Esophagus (tissue), 2 donors: ENCODE data around the gene ANP32B. TPM values are rescaled to one million over a fixed set of nuclear protein-coding genes. Genes with fewer than 3 reads are reported as not detected.

Source experiments
- H3K27ac ChIP-seq, 2 donors: one replicate each; pipeline ENCODE4 v1.5.1; 2013; ENCODE audit warnings: low read depth in 2 of 2, mild to moderate bottlenecking in 2 of 2, inconsistent platforms in 1 of 2, low read length in 1 of 2, moderate library complexity in 1 of 2
- H3K27me3 ChIP-seq, 2 donors: one replicate each; pipeline ENCODE4 v1.6.1; 2013; ENCODE audit warnings: low read length in 2 of 2, control low read depth in 1 of 2, mild to moderate bottlenecking in 1 of 2; ENCODE audit not compliant: insufficient read depth in 2 of 2, control insufficient read depth in 1 of 2
- H3K36me3 ChIP-seq, 2 donors: one replicate each; pipeline ENCODE4 v1.6.1; 2013; ENCODE audit warnings: low read length in 1 of 2; ENCODE audit not compliant: control insufficient read depth in 2 of 2, insufficient read depth in 2 of 2
- H3K4me1 ChIP-seq, 2 donors: one replicate each; pipeline ENCODE4 v1.6.1; 2013; ENCODE audit warnings: low read length in 1 of 2; ENCODE audit not compliant: control insufficient read depth in 2 of 2, insufficient read depth in 2 of 2
- H3K4me3 ChIP-seq, 2 donors: one replicate each; pipeline ENCODE4 v1.5.1; 2013; ENCODE audit warnings: low read length in 2 of 2, mild to moderate bottlenecking in 2 of 2, low read depth in 1 of 2, moderate library complexity in 1 of 2
- H3K9me3 ChIP-seq, 2 donors: one replicate each; pipeline ENCODE4 v1.6.1; 2013; ENCODE audit warnings: mild to moderate bottlenecking in 2 of 2, low read depth in 1 of 2, low read length in 1 of 2, moderate library complexity in 1 of 2; ENCODE audit not compliant: control insufficient read depth in 2 of 2, insufficient read depth in 1 of 2
- WGBS, 2 donors: extraction: QIAGEN DNeasy Blood & Tissue Kit; methylation state at CpG; one replicate each; pipeline ENCODE4 v1.1.7; 2013; 5-methylcytosine and 5-hydroxymethylcytosine counted together
- polyA plus RNA-seq, 2 donors: library from polyadenylated mRNA; stranded (reverse); fragments of 200-250 nt; gene quantifications; one replicate each; pipeline ENCODE4 v1.2.3, GENCODE V29; 2013
- donor health status: healthy with polysubstance abuse.
- donor health status: Bipolar disorder and iron deficiency.

ANP32B gene
- polyA plus RNA-seq, 2 donors, result 74.5 to 116 TPM

DNA sequence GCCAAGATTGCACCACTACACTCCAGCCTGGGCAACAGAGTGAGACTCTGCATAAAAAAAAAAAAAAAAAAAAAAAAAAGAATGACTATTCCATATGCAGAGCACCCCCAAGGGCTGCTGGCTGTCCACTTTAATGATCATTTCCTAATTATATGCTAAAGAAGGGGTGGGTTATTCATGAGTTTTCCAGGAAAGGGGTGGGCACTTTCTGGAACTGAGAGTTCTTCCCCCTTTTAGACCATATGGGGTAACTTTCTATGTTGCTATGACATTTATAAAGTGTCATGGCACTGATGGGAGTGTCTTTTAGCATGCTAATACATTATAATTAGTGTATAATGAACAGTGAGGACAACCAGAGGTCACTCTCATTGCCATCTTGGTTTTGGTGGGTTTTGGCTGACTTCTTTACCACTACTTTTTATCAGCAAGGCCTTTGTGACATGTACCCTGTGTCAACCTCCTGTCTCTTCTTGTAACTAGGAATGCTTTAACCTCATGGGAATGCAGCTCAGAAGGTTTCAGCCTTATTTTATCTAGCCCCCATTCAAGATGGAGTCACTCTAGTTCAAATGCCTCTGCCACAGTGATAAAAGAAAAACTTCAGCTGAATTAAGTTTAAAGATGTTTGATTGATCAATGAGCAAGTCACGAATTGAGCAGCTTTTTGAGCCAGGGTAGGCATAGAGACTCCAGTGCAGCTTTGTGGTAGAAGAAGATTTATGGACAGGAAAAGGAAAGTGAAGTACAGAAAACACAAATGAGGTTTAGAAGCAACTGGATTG, 66.3 kb downstream of the ANP32B start:
- Histone ChIP-seq H3K27me3 (no peaks in the 10 kb centered on the region), H3K9me3 (no peaks in the 10 kb centered on the region), H3K27ac (no peak overlapping the region), H3K4me1 (no peaks in the 10 kb centered on the region), H3K36me3 (no peaks in the 10 kb centered on the region), H3K4me3 (no peak overlapping the region)
- WGBS, 2 donors, result 67 to 76% methylated on average over 1 of the region's 1 CpG

- Histone ChIP-seq H3K9me3 (no peaks in the 10 kb centered on the region), H3K27me3 (no peaks in the 10 kb centered on the region), H3K4me1 (no peaks in the 10 kb centered on the region), H3K36me3 (no peaks in the 10 kb centered on the region), H3K27ac (no peak overlapping the region), H3K4me3 (no peak overlapping the region)
- WGBS, 2 donors, result 96% methylated on average over 4 of the region's 4 CpGs
Measured at GRCh38 chr9:98050351-98050750, 67.2 kb downstream of the ANP32B start.

DNA sequence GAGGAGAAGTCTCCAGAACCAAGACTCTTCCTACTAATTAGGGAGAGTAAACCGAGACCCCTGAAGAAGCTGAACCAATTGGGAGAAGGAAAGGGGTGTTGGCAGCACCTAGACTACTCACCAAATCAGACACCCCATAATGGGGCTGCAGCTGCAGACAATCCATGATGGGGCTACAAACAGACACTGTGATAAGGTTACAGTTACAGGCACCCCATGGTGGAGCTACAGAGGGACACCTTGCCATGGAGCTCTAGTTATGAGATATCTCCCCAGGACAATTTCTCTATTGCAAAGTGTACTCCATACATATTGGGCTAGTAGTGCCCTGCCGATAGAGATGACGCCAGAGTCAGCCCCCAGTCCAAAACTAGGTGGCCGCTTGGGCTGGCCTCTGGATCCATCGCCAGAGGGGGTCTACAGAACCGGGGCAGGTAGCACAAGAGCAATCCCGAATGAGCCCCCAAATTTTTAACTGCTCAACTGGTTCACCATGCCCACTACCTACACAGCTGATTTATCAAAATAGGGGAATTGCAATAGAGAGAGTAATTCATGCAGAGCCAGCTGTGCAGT, 71.3 kb downstream of the ANP32B start:
- Histone ChIP-seq H3K9me3 (no peaks in the 10 kb centered on the region), H3K27ac (no peak overlapping the region), H3K4me1 (peaks cover 0 to 3% of the 10 kb centered on the region in 2 donors), H3K36me3 (no peaks in the 10 kb centered on the region), H3K27me3 (no peaks in the 10 kb centered on the region), H3K4me3 (no peak overlapping the region)
- WGBS, 2 donors, result 95 to 98% methylated on average over 7 of the region's 7 CpGs

DNA sequence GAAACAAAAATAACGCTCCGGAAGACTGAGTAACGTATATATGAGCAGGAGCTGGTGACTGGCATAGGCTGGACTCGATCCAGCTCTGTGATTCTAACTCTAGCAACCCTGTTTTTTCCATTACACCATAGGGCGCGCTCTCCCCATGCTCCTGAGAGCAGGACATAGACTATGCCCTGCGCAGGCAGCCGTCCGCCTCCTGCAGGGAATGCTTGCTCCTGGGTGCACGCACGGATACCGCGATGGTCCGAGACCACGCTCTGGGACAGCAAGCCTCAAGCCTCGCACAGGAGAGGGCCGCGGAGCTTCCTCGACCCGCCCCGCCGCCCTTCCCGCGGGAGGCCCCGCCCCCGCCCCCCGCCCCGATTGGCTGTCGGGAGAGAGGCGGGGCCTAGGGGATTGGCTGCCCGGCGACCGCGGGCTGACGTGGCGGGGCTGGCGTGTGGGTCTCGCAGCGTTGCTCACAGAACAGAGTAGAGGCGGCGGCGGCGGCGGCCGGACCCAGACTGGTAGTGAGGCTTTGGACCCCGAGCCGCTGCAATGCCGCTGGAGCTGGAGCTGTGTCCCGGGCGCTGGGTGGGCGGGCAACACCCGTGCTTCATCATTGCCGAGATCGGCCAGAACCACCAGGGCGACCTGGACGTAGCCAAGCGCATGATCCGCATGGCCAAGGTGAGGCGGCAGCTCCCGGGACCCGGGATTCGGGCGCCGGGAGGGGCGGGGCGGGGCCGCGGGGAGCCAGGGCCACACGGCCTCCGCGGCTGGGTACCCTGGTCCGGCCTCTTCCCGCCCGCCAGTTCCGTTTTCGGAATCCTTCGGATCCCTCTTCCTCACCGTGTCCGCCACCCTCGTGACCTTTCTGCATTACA, 73.4 kb downstream of the ANP32B start, which contains the start of gene NANS:
Gene NANS, plus strand, starts transcription at position 464 of the 869 bp plus-strand sequence. Its CDS starts 77 bp downstream, at position 541.
- Histone ChIP-seq H3K4me1 (peaks cover 0 to 3% of the 10 kb centered on the region in 2 donors), H3K9me3 (no peaks in the 10 kb centered on the region), H3K27me3 (no peaks in the 10 kb centered on the region), H3K4me3 (peak within 1 kb of the TSS; percentile 75 to 86), H3K27ac (peak within 1 kb of the TSS; percentile 98), H3K36me3 (peaks cover 0 to 5% of the 10 kb centered on the region in 2 donors)
- WGBS, 2 donors, result 0 to 1% methylated on average over 62 to 80 of the region's 80 CpGs

- no peaks in the 10 kb centered on the region for H3K27me3 ChIP-seq
- 5 to 7% methylated on average over 14 of the region's 14 CpGs for WGBS, 2 donors
- H3K9me3 ChIP-seq, result no peaks in the 10 kb centered on the region
- H3K4me1 ChIP-seq, result peaks cover 0 to 3% of the 10 kb centered on the region in 2 donors
- H3K27ac ChIP-seq, result peak overlapping the region; percentile 98
- peaks cover 0 to 10% of the 10 kb centered on the region in 2 donors for H3K36me3 ChIP-seq
- H3K4me3 ChIP-seq, result peak overlapping the region; percentile 75 to 86
Measured at GRCh38 chr9:98057138-98057799, 74.1 kb downstream of the ANP32B start.

DNA sequence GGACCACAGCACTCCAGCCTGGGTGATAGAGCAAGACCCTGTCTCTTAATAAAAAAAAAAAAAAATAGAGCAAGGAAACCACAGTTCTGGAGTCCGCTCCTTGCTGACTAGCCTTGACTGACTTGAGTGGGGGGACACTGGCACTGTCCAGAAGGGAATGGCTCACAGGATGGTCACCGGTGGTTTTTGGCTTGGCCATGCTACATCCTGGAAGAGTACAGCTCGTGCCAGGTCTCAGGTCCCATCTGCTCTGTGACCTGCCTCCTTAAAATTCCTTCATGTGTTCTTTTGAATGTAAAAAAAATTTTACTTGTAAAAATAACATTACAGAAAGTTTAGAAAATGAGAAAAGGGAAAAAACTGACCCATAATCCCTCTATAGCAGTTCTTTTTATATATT, 79.0 kb downstream of the ANP32B start:
- peaks cover 0 to 3% of the 10 kb centered on the region in 2 donors for H3K4me1 ChIP-seq
- no peak overlapping the region for H3K27ac ChIP-seq
- WGBS, 2 donors, result 90 to 91% methylated on average over 3 of the region's 3 CpGs
- H3K27me3 ChIP-seq, result no peaks in the 10 kb centered on the region
- H3K36me3 ChIP-seq, result peaks cover 7 to 14% of the 10 kb centered on the region in 2 donors
- no peak overlapping the region for H3K4me3 ChIP-seq
- no peaks in the 10 kb centered on the region for H3K9me3 ChIP-seq

DNA sequence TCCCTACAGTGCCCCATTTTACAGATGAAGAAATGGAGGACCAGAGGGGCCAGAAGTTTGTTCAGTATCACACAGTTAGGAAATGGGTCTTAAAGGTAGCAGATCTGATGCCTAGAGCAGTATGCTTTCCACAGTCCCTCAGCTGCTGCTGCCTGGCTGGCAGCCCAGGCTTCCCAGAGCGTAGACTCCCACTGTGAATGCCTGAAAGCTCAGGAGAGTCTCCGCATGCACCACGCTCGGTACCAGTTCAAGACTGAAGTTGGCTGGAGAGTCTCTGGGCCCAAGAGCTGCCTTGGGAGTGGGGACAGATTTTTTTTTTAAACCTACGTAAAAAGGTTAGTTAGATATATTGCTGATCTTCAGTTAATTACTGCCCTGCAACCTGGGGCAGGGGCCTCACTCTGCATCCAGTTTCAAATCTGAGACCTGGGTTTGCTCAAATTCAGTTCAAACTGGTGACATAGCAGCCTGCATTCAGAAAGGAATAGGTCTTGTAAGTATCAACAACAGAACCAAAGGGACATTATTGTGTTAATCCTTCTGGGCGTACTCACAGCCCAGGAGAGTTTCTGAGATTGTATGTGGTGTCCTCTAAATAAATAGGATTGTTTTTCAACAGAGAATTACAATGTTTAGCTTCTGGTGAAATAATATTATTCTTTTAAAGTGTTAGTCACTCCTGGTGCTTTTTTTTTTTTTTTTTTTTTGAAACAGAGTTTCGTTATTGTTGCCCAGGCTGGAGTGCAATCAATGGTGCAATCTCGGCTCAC, 81.7 kb downstream of the ANP32B start:
- no peak overlapping the region for H3K27ac ChIP-seq
- peaks cover 7 to 14% of the 10 kb centered on the region in 2 donors for H3K36me3 ChIP-seq
- H3K27me3 ChIP-seq, result no peaks in the 10 kb centered on the region
- WGBS, 2 donors, result 91 to 93% methylated on average over 8 of the region's 8 CpGs
- no peak overlapping the region for H3K4me3 ChIP-seq
- H3K9me3 ChIP-seq, result no peaks in the 10 kb centered on the region
- H3K4me1 ChIP-seq, result no peaks in the 10 kb centered on the region
